HS-5 (cell line): Measurements from ENCODE around the gene IKZF1.

ENCODE experiments used
- DNase-seq: peaks from one replicate; pipeline ENCODE4 v3.0.0-alpha.2; 2012; ENCODE audit warnings: low read depth

IKZF1 gene

DNA sequence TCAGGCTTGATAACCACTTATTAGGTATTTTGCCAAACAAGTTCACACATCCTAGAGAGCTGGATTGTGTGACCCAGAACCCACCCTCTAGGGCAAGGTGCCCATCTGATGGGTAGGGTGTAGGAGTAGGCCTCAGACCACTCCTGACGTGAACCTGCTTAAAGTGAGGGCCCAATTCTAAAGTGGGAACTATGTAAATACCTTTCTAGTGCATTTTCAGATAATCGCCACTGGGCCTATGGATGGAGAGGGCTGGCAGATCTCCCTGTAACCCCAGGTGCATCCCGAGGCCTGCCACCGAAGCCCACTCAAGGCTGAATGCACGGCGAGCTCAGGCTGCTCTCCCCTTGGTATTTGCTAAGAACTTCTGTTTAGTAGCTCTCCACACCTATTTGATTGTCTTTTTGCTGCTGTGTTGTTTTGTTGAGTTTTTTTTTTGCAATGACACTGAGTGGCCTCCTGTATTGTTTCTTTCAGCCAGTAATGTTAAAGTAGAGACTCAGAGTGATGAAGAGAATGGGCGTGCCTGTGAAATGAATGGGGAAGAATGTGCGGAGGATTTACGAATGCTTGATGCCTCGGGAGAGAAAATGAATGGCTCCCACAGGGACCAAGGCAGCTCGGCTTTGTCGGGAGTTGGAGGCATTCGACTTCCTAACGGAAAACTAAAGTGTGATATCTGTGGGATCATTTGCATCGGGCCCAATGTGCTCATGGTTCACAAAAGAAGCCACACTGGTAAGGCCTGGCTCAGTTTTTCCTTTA lies 71.7 kb downstream of the IKZF1 start:
- no peak for DNase-seq

DNA sequence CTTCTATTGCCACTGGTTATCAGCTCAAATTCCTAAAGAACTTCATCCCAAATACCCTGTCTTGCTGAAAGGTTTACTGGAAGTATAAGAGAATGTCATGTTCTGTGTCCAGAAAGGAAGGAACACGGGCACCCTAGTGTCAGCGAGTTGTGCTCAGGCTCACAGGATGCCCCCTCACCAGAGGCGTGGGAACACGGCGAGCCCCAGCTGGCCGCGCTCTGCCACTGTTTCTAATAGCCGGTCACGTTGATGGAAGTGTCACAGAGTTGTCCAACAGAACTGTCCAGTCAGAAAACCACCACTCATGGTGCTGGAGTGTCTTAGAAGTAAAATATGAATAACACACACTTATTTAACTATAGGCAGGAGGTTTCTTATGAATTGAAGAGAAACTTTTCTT lies 72.8 kb downstream of the IKZF1 start:
- DNase-seq, result no peak

DNA sequence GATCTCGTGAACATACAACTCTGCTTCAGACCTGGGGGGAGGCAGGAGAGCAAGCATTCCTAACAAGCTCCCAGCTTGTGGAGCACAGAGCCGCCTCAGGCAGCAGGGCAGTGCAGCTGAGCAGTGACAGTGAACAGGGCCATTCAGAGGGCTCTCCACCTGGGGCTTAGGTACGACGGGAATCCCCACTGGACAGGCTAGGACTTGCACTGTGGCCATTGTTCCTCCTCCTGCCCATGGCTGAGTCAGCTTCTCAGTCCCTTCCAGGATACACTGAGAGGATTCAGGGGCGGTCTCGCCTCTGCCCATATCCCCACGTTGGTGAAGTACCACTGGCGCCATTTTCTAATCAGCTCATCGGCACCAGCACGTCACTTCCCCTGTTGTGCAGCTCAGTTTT lies 74.6 kb downstream of the IKZF1 start:
- DNase-seq, result no peak

DNA sequence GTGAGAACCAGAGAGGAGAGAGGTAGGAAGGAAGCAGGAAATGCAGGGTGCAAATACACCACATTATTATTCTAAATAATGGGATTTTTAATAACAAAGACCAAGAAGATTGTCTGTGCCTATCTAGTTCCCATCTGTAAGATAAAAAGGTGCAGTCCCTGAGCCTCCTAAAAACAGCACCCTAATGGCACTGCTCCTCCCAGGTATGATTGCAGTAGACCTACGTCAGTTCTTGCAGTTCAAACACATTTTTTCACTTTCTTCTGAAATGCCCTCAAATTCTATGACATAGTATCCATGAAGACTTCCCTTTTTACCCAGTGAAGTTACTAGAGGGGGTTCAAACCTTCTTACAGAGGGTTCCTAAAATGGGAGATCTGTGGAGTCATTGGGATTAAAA lies 75.0 kb downstream of the IKZF1 start:
- no peak for DNase-seq

DNA sequence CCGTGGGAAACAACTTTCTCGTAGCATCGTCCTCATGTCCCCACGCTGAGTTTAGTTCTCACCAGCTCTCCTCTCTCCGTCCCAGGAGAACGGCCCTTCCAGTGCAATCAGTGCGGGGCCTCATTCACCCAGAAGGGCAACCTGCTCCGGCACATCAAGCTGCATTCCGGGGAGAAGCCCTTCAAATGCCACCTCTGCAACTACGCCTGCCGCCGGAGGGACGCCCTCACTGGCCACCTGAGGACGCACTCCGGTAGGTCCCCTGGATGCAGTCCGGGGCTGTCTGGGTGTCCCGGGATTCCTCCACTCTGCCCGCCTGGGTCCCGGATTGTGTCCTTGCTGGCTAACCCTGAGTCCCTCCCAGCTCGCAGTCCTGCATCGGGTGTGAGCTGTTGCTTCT lies 77.9 kb downstream of the IKZF1 start:
- no peak for DNase-seq

DNA sequence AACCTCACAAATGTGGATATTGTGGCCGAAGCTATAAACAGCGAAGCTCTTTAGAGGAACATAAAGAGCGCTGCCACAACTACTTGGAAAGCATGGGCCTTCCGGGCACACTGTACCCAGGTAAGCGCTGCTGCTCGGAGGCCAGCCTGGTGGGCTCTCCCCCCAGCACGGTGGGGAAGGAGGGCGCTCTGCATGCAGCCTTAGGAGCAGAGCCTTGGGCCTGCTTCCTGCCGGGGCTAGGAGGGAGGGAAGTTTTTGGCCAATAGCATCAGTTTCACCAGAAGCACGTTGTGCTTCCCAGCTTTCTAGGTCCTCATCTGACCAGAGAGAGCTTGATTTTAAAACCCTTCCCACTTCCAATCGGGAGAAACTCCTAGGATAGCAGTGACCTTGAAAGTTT lies 82.8 kb downstream of the IKZF1 start:
- no peak for DNase-seq

DNA sequence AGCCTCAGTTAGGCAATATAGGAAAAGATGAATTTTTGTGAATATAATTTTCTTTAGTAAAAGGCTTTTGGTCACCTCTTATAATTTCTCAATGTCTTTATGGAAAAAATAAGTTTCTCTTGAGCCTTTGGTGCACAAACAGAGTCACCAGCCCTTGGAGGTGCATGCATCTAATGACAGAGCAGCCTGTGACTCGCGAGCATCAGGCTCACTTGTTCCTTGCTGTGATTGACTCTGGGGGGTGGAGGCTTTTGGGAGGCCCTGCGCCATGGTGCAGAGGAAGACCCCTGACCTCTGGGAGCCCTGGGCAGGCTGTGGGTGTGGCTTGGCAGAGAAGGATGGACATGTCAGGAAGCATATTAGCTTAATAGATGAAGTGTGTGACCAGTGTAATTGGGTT lies 85.4 kb downstream of the IKZF1 start:
- no peak for DNase-seq

DNA sequence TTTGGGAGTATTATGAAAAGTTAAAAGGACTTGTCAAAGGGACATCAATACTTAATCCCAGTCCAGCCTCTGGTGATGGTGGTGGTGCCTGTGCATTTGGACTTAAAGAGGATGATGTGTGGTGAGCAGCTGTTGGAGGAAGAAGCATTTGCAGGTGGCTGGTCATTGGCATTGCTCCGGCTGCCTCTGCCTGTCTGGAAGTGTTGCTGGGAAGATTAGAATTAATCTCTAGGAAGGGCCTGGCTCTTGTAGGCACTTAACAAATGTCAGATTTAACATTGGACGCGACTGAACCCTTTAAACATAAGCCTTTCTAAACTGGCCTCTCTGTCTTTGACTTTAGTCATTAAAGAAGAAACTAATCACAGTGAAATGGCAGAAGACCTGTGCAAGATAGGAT lies 86.9 kb downstream of the IKZF1 start:
- DNase-seq, result no peak

DNA sequence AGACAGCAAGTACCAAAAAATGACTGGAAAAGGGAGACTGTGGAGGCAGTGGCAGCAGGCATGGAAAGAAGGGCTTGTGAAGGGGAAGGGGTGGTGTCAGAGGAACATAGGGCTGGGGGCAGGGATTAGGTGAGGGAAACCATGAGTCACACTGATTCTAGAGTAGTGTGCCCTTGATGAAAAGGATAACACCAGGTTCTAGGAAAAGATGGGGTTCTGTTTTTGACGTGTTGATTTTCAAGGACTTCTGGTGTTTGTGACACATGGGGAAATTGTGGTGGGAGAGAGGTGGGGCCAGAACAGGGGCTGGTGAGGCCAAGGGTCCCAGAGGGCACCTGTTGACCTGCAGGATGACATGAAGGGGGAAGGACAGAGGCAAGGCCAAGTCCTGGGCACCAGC lies 88.6 kb downstream of the IKZF1 start:
- no peak for DNase-seq

DNA sequence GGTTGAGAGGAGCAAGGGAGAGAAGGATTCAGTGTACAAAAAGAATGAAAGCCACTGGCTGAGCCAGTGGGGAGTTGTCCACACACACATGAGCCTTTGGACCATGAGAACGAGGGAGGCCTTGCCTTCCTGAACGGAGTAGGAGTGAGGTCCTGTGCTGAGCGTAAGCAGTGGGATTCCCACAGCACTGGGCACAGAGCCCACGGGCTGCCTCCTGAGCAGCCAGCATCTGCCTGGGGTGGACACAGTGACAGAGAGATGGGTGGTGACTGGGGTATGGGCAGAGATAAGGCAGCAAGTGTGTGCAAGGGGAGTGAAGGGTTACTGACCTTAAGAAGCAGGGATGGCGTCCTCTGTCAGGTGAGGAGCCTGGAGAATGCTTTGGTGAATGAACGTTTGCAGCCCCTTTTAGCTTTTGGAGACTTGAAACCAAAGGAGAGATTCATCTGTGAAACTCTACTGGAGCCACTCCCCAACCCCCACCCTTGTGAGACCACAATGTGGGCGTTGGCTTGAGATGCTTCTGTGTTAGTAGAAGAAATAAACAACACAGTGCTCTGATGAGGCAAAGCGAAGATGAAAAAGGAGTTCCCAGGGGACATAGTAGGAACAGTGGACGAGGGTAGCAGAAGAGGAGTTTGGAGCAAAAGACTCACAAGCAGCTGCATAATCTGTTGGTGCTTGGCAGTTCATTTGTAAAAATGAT lies 89.2 kb downstream of the IKZF1 start:
- no peak for DNase-seq

DNA sequence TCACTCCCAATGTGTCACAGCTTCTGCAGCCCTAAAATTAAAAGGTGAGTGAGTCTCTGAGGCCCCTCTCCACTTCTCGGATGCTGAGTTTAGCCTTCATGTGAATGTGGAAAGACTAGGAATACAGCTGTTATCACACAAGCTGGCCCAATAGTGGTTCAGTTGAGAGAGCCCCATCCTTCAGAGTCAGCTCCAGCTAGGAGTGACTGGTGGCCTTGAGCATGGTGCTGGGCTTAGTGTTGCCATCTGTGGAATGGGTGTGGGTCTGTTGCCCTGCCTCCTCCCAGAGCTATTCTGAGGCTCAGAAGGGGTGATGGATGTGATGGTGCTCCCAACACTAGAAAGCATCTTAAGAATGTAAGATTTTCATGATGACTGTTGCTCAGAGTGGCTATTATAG lies 89.8 kb downstream of the IKZF1 start:
- no peak for DNase-seq

DNA sequence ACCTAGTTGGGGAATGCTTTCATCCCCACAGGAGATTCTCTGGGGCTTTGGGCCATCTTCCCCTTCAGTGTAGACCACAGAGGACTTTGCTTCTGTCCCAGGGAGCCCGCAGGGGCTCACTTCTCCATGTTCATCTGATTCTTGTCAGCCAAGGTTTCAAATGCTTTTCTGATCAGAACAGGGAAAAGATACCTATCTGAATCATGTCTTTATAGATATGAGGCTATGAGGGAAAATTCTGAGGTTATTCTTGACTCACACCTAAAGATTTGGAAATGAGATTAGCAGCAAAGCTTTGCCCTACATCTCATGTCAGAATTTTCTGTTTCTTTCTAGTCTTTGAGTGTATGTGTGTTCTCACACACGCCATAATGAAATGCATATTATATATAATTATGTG lies 92.3 kb downstream of the IKZF1 start:
- DNase-seq, result no peak

DNA sequence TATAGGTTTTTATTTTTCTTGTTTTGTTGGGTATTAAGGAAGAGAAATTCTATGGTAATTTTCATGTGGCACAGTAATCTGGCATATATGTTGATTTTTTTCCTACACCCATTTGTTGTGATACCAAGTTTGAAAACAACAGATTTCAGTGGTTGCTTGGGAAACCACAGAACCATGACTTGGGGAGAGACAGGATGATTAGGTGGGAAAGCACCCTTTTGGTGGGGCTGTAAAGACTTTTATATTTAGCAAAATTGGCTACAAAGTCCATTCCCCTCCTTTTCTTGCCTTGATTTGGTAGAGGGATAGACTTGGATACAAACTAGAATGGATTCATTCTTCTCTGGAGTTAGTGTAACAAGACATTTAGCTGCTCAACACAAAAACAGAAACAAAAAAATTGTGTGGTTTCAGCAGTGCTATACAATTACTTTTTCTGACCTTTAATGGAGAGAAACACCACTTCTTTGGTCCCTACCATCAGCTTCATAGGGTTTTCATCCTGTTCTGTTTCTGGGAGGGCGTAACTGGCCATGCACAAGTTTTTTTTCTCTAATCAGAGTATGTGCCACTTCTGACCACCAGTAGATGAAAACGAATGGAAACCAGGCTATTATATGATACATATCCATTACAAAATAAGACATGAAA lies 92.9 kb downstream of the IKZF1 start:
- DNase-seq, result no peak

DNA sequence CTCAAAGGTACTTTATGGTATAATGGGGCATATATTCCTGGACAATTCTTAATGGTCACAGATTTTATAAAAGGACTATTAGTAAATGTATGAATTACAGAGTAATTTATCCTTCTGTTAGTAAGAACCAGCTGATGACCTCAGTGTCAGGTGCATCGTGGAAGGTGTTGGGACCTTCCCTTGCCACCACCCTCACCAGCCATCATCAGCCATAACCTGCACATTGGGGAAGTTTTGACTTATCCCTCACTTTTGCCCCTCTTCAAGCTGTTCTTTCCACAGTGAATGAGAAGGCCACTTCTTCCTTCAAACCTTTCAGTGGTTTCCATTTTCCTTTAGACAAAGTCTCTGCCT lies 93.4 kb downstream of the IKZF1 start:
- no peak for DNase-seq

DNA sequence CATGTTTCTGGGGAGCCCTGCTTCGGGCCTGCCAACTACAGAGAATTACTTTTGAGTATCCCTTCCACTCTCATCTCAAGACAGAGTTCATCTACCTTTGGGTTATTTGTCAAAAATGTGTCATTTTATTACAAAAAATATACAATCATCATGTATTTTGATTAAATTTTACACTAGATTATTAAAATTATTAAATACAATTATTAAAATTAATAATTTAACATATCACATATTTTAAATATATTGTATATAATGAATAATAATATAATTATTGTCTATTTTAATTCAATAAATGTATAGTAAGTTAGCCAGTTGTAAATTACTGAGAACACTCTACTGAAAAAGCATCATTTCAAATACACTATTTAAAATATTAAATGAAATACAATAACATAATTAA lies 94.7 kb downstream of the IKZF1 start:
- no peak for DNase-seq

DNA sequence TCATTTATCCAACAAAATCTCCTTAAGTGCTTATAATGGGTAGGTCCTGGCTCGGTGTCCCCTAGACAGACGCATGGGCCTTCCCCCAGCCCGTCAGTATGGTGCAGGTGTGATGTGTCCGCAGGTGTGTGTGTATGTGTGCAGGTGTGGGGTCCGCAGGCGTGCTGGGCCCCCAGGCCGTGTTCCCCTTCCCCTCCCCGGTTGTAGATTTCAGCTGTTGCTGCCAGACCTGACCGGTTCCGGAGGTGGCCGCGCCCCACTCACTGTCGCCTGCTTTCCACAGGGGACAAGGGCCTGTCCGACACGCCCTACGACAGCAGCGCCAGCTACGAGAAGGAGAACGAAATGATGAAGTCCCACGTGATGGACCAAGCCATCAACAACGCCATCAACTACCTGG lies 95.1 kb downstream of the IKZF1 start:
- DNase-seq, result no peak

DNA sequence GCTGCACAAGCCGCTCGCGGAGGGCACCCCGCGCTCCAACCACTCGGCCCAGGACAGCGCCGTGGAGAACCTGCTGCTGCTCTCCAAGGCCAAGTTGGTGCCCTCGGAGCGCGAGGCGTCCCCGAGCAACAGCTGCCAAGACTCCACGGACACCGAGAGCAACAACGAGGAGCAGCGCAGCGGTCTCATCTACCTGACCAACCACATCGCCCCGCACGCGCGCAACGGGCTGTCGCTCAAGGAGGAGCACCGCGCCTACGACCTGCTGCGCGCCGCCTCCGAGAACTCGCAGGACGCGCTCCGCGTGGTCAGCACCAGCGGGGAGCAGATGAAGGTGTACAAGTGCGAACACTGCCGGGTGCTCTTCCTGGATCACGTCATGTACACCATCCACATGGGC lies 95.6 kb downstream of the IKZF1 start:
- no peak for DNase-seq

DNA sequence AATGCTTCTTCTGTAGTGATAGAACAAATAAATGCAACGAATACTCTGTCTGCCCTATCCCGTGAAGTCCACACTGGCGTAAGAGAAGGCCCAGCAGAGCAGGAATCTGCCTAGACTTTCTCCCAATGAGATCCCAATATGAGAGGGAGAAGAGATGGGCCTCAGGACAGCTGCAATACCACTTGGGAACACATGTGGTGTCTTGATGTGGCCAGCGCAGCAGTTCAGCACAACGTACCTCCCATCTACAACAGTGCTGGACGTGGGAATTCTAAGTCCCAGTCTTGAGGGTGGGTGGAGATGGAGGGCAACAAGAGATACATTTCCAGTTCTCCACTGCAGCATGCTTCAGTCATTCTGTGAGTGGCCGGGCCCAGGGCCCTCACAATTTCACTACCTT lies 99.9 kb downstream of the IKZF1 start:
- DNase-seq, result no peak

DNA sequence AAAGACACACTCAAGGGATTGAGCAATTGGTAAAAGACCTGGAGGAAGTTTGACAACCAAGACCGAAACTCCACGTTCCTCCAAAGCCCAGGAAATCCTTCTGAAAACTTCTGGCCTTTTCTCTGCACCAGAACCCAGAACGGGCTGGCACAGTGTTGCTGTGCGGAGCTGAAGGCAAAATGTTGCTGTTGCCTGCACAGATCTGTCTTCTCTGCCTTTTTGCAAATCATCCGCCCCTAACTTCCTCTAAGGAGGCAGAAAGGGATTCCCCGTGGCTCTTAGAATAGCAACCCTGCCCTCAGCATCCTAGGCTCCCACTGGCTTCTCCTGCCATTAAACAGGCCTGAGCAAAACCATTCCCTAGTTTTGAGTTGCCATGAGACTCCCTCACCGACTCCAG lies 100.7 kb downstream of the IKZF1 start:
- no peak for DNase-seq

DNA sequence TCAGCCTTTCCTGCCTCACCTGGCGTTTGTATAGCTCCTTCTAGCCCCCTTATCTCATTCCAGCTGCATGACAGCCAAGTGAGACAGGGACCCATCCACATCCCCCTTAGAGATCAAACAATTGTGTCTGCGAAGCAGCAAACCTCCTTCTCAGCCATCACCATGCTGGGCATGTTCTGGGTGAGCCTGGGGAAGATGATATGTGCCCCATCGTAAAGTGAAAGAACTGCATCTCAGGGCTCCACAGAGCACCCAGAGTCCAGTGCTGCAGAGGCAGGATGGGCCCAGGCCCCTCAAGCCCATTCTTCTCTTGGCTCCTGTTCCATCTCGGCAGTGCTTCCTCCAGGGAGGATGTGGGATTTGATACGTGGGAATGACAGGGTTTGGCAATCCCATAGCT lies 102.4 kb downstream of the IKZF1 start:
- no peak for DNase-seq

DNA sequence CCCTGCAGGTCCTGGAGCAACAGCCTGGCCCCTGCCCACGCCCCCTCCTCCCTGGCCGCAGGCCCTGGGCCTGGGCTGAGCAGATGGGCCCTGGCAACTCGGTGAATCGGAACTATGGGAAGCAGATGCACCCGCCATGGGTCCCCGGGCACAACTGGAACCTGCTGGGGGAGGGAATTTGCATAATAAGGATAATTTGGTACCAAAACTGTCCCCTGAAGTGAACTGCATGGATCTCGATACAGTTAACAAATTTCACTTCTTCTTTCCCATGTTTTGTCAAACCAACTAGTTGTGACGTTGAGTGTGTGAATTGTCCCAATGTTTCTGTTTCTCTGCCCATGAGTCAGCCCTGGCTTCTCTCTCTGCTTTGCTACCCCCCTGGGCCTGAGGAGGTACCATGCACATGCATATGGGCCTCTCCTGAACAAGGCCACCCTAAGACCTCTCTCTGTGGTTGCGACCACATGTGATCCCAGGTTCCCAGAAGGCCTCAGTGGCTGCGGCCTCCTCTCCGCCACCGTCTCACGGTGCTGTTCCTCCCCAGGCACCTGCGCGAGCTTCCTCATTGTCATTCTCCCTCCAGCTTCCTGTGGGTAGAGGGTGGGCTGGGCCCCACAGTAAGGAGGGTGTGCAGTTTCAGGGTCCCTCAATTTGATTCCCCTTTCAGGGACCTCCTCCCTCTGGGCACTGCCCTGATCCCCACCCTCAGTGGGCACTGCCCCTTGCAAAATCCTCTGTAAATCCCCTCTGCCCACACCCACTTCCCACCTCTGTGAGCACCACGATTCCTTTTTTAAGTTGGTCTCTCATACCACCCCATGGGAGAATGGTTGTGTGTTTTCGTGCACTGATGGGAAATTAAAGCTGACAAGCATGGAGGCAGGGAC lies 105.6 kb downstream of the IKZF1 start:
- DNase-seq, result no peak

DNA sequence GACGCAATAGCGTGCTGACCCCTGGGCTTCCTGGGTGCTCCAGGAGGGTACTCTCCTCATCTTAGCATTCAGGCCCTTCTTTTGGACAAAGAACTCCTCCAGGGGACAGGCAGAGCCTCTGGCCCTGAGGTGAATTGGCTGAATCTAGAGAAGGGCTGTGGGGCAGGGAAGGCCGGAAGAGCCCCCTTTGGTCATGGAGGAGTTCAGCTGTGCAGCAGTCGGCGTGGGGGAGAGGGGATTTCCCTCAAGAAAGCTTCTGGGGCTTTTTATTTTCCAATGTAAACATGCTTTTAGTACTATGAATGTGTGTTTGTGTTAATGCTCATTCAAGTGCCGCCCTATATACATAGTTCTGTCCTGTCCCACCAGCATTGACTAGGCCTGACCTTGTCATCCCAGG lies 106.8 kb downstream of the IKZF1 start:
- DNase-seq, result no peak

DNA sequence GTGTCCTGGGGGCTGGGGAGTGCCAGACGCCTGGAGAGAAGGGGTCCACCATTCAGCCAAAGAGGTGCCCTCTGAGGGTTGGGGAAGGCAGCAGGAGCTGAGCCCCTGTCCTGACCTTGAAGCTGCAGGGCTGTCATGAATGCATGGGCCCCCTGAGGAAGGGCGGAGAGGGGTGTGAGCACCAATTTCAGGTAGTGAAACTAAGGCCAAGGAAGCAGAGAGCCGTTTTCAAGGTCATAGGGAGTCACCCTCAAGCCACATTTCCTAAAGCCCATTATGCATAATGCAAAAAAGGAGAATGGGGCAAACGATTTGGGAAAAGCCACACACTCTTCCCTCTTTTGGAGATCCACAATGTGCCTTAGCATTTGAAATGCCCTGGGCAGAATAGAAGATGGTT lies 108.5 kb downstream of the IKZF1 start:
- DNase-seq, result no peak
